ENCODE results near the gene ANKMY1. TPM values are rescaled to one million over a fixed set of nuclear protein-coding genes. Genes with fewer than 3 reads are reported as not detected.

ANKMY1 gene
- total and polyA plus RNA-seq, 2 experiments from 2014 or later: 5.1 to 10.1 TPM

DNA sequence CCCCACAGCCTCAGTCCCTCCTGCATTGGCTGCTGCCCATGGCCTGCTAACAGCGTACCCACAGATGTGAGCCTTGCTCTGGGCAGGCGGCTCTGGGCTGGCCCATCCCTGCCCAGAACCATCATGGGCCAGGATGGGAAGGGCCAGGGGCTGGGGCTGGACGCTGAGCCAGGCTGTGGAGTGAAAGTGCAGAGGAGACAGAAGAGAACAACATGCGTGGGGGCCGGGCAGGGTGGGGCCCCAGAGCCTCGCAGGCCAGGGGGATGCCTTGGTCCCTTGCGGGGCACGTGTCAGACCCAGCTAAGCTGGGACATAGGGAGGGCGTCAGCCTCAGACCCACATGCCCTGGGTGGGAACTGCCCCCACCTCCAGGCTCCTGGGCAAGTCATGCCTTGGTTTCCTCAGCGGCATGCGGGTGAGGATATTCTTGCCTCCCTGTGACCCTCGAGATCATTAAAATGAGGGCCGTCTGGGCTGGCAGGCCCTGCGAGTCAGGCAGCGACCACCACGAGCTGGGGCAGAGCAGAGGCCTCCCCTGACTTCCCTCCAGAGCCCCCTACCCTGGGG is 95.0 kb downstream of the ANKMY1 start:
- no peak for TF ChIP-seq EZH2phosphoT487 (IDR thresholded peaks at IDR 0.05; ENCODE audit: insufficient read depth, low read depth)
- TF ChIP-seq EZH2 (IDR thresholded peaks at IDR 0.05; ENCODE audit: insufficient read depth, poor library complexity, severe bottlenecking): no peak
- 86 to 91% methylated on average over 7 to 16 of the region's 16 CpGs for WGBS, 2 experiments (ENCODE audit: low coverage in 1 of 2, low lambda C conversion rate in 2 of 2, missing lambda C conversion rate in 2 of 2)
- Histone ChIP-seq H2AFZ (no peak overlapping the region), H3K27me3 (replicated peaks; ENCODE audit: insufficient read depth) (no peaks in the 10 kb centered on the region), H3K36me3 (ENCODE audit: low read depth) (no peaks in the 10 kb centered on the region), H3K9me3 (ENCODE audit: low read depth) (no peaks in the 10 kb centered on the region), H3K4me3 (no peak overlapping the region), H3K9me2 (ENCODE audit: insufficient read depth) (no peaks in the 10 kb centered on the region), H3K4me2 (ENCODE audit: unreplicated experiment) (no peak overlapping the region), H3K27ac (no peak overlapping the region), H3K9ac (no peak overlapping the region), H4K20me1 (ENCODE audit: insufficient read depth) (no peaks in the 10 kb centered on the region), H3K79me2 (ENCODE audit: insufficient read depth) (no peaks in the 10 kb centered on the region), H3F3A (ENCODE audit: insufficient read depth) (no peaks in the 10 kb centered on the region), H3K4me1 (ENCODE audit: insufficient read depth) (no peaks in the 10 kb centered on the region)
- in situ Hi-C loops (cut with MboI): no loop called here
- no peak for DNase-seq

DNA sequence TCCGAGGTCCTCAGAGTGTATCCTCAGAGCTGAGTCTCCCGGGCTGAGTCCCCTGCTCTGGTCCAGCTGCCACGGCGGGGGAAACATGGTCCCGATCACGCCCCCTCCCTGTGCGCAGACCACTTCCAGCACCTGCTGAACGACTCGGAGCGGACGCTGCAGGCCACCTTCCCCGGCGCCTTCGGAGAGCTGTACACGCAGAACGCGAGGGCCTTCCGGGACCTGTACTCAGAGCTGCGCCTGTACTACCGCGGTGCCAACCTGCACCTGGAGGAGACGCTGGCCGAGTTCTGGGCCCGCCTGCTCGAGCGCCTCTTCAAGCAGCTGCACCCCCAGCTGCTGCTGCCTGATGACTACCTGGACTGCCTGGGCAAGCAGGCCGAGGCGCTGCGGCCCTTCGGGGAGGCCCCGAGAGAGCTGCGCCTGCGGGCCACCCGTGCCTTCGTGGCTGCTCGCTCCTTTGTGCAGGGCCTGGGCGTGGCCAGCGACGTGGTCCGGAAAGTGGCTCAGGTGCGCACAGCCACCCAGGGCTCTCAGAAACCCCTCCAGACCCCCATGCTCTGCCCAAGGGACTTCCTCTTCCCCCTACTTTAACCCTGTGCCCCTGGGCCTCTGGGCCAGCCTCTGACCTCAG is 95.6 kb downstream of the ANKMY1 start:
- Histone ChIP-seq H3K9ac (no peak overlapping the region), H3K9me3 (ENCODE audit: low read depth) (no peaks in the 10 kb centered on the region), H3K79me2 (ENCODE audit: insufficient read depth) (no peaks in the 10 kb centered on the region), H3K27ac (no peak overlapping the region), H3K4me3 (no peak overlapping the region), H2AFZ (no peak overlapping the region), H3K27me3 (replicated peaks; ENCODE audit: insufficient read depth) (no peaks in the 10 kb centered on the region), H4K20me1 (ENCODE audit: insufficient read depth) (no peaks in the 10 kb centered on the region), H3K4me1 (ENCODE audit: insufficient read depth) (no peaks in the 10 kb centered on the region), H3K9me2 (ENCODE audit: insufficient read depth) (no peaks in the 10 kb centered on the region), H3K36me3 (ENCODE audit: low read depth) (no peaks in the 10 kb centered on the region), H3F3A (ENCODE audit: insufficient read depth) (no peaks in the 10 kb centered on the region), H3K4me2 (ENCODE audit: unreplicated experiment) (no peak overlapping the region)
- DNase-seq: no peak
- TF ChIP-seq EZH2phosphoT487 (IDR thresholded peaks at IDR 0.05; ENCODE audit: insufficient read depth, low read depth): no peak
- no peak for TF ChIP-seq EZH2 (IDR thresholded peaks at IDR 0.05; ENCODE audit: insufficient read depth, poor library complexity, severe bottlenecking)
- in situ Hi-C loops (cut with MboI): no loop called here
- 95 to 96% methylated on average over 38 to 41 of the region's 41 CpGs for WGBS, 2 experiments (ENCODE audit: low coverage in 1 of 2, low lambda C conversion rate in 2 of 2, missing lambda C conversion rate in 2 of 2)

DNA sequence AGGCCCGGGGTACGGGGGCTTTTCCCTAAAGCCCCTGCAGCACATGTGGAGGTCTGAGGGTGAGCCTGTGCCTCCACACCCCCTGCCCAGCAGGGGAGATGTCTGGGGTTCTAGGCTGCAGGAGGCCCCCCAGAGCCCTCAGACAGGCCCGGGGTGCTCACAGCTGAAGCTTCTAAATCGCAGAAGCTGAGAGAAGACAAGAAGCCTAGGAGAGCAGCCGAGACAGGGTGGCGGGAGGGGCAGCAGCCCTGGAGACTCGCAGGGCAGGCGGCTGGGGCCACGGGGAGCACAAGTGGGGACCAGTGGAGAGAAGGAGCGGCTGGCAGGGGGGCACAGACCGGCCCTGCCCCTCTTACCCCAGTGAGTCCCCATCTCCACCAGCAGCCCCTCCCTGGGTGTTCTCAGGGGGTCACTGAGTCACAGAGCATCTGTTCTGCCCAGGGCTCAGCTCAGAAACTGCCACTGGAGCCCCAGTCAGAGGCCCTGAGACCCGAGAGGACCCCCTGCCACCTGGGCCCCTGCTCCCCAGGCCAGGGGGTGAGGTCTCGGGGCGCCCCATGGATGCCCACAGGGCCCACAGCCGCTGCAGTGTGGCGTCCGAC is 96.2 kb downstream of the ANKMY1 start:
- H3K36me3 ChIP-seq (ENCODE audit: low read depth): no peaks in the 10 kb centered on the region
- no peaks in the 10 kb centered on the region for H3K4me1 ChIP-seq (ENCODE audit: insufficient read depth)
- DNase-seq: no peak
- no peak overlapping the region for H3K4me3 ChIP-seq
- no peak overlapping the region for H3K27ac ChIP-seq
- H3K27me3 ChIP-seq (replicated peaks; ENCODE audit: insufficient read depth): no peaks in the 10 kb centered on the region
- WGBS, 2 experiments (ENCODE audit: low coverage in 1 of 2, low lambda C conversion rate in 2 of 2, missing lambda C conversion rate in 2 of 2): 85% methylated on average over 12 to 16 of the region's 17 CpGs
- H3K79me2 ChIP-seq (ENCODE audit: insufficient read depth): no peaks in the 10 kb centered on the region
- no peak overlapping the region for H3K4me2 ChIP-seq (ENCODE audit: unreplicated experiment)
- no peak overlapping the region for H2AFZ ChIP-seq
- H3K9me2 ChIP-seq (ENCODE audit: insufficient read depth): no peaks in the 10 kb centered on the region
- no peaks in the 10 kb centered on the region for H3K9me3 ChIP-seq (ENCODE audit: low read depth)
- H4K20me1 ChIP-seq (ENCODE audit: insufficient read depth): no peaks in the 10 kb centered on the region
- TF ChIP-seq EZH2 (IDR thresholded peaks at IDR 0.05; ENCODE audit: insufficient read depth, poor library complexity, severe bottlenecking): no peak
- no peak for TF ChIP-seq EZH2phosphoT487 (IDR thresholded peaks at IDR 0.05; ENCODE audit: insufficient read depth, low read depth)
- no peaks in the 10 kb centered on the region for H3F3A ChIP-seq (ENCODE audit: insufficient read depth)
- no peak overlapping the region for H3K9ac ChIP-seq
- in situ Hi-C loops (cut with MboI): no loop called here

DNA sequence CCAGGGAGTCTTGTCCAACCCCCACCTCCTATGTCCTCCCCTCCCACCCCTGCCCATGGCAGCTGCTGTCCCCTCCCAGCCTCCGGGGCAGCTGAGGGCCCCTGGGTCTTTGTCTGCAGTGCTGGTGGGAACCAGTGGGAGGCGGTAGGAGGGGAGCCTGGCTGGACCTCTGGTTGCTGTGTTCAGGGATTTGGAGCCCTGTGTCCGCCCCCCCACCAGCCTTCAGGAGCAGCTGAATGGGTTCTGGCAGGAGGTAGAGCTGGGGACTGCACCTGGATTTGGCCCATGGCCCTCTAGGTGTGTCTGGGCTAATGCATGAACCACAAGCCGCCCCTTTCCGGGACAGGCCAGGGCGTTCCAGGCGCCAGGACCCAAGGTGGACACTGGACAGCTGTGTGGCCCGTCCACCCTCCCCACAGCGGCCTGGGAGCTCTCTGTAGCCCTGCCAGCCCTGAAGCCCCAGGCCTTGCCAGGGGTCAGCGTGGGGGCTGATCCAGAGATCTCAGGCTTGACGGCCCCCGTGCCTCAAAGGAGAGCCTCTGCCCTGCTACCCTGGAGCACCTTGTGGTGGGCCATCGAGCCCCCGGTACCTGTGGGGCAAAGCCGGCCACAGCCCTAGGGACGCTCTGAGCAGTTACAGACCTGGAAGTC is 96.9 kb downstream of the ANKMY1 start:
- H3K4me3 ChIP-seq: no peak overlapping the region
- no peaks in the 10 kb centered on the region for H3K36me3 ChIP-seq (ENCODE audit: low read depth)
- TF ChIP-seq EZH2 (IDR thresholded peaks at IDR 0.05; ENCODE audit: insufficient read depth, poor library complexity, severe bottlenecking) (no peak), EZH2phosphoT487 (IDR thresholded peaks at IDR 0.05; ENCODE audit: insufficient read depth, low read depth) (no peak)
- H2AFZ ChIP-seq: no peak overlapping the region
- H3K9me2 ChIP-seq (ENCODE audit: insufficient read depth): no peaks in the 10 kb centered on the region
- 93 to 95% methylated on average over 14 to 16 of the region's 16 CpGs for WGBS, 2 experiments (ENCODE audit: low coverage in 1 of 2, low lambda C conversion rate in 2 of 2, missing lambda C conversion rate in 2 of 2)
- H3K4me1 ChIP-seq (ENCODE audit: insufficient read depth): no peaks in the 10 kb centered on the region
- no peak overlapping the region for H3K9ac ChIP-seq
- no peak overlapping the region for H3K4me2 ChIP-seq (ENCODE audit: unreplicated experiment)
- H3K27me3 ChIP-seq (replicated peaks; ENCODE audit: insufficient read depth): no peaks in the 10 kb centered on the region
- no peaks in the 10 kb centered on the region for H4K20me1 ChIP-seq (ENCODE audit: insufficient read depth)
- no peak overlapping the region for H3K27ac ChIP-seq
- in situ Hi-C loops (cut with MboI): no loop called here
- no peaks in the 10 kb centered on the region for H3F3A ChIP-seq (ENCODE audit: insufficient read depth)
- no peak for DNase-seq
- no peaks in the 10 kb centered on the region for H3K9me3 ChIP-seq (ENCODE audit: low read depth)
- H3K79me2 ChIP-seq (ENCODE audit: insufficient read depth): no peaks in the 10 kb centered on the region
